Measurements from ENCODE around the gene SLAMF8. TPM values are rescaled to one million over a fixed set of nuclear protein-coding genes. Genes with fewer than 3 reads are reported as not detected.

The SLAMF8 gene
- total and polyA plus RNA-seq, 4 donors: 0.28 to 1.6 (median 1.1) TPM

DNA sequence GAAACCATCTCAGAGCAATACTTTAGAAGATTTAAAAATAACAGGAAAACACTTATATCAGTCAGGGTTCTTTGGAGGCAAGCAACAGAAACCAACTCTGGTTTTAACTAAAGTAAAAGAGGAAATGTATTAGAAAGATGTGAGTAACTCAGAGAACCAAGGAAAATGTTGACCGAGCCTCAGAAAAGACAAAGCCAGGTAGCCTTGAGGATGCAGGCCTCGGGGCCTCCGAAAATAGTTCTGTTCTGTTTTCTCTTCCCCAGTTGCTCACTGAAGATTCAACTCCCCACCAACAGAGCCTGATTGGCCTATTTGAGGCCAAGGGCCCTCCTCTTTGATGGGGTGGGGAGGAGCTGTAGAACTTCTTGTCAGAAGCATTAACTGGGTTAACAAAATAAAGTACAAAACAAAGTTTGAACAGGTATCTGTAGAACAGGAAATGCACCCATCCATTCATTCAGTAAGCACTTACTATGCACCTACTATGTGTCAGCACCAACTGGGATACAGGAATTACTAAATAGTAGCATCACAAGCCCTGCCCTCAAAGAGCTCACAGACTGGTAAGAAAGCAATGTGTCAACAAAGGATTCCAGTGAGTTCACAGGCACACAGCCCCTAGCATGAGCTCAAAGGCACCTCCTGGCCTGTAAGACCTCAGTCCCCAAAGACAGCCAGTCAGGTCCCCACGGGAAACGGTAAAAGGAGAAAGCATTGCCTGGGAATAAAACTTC, 12.6 kb downstream of the SLAMF8 start:
- no peaks in the 10 kb centered on the region for H3K27me3 ChIP-seq (ENCODE audit: control insufficient read depth in 4 of 4, insufficient read depth in 4 of 4, low read length in 3 of 4)
- no peak overlapping the region for H3K27ac ChIP-seq (ENCODE audit: low read depth in 1 of 2, low read length in 2 of 2)
- H3K9me3 ChIP-seq (ENCODE audit: control insufficient read depth in 4 of 4, low read length in 3 of 4): no peaks in the 10 kb centered on the region
- WGBS: 89% methylated on average over 5 of the region's 5 CpGs
- TF ChIP-seq RXRA (IDR thresholded peaks at IDR 0.05) (no peak), HNF4G (IDR thresholded peaks at IDR 0.05) (no peak), GABPA (IDR thresholded peaks at IDR 0.05 in 1 of 2, conservative IDR thresholded peaks at IDR 0.05 in 1 of 2) (no peak), YY1 (IDR thresholded peaks at IDR 0.05) (no peak), HNF4A (conservative IDR thresholded peaks at IDR 0.05) (no peak), REST (IDR thresholded peaks at IDR 0.05) (no peak), SP1 (IDR thresholded peaks at IDR 0.05) (no peak), ATF3 (IDR thresholded peaks at IDR 0.05) (no peak), TAF1 (conservative IDR thresholded peaks at IDR 0.05) (no peak)
- no peak overlapping the region for H3K4me3 ChIP-seq (ENCODE audit: low read depth in 1 of 3, low read length in 3 of 3)
- H3K4me1 ChIP-seq (ENCODE audit: control insufficient read depth in 4 of 4, insufficient read depth in 4 of 4, low read length in 3 of 4): no peaks in the 10 kb centered on the region
- DNase-seq (ENCODE audit: low spot score): no peak
- H3K9ac ChIP-seq (ENCODE audit: low read depth in 1 of 2, low read length in 2 of 2): no peak overlapping the region
- H3K36me3 ChIP-seq (ENCODE audit: control insufficient read depth in 4 of 4, insufficient read depth in 3 of 4, low read depth in 1 of 4, low read length in 3 of 4): no peaks in the 10 kb centered on the region

DNA sequence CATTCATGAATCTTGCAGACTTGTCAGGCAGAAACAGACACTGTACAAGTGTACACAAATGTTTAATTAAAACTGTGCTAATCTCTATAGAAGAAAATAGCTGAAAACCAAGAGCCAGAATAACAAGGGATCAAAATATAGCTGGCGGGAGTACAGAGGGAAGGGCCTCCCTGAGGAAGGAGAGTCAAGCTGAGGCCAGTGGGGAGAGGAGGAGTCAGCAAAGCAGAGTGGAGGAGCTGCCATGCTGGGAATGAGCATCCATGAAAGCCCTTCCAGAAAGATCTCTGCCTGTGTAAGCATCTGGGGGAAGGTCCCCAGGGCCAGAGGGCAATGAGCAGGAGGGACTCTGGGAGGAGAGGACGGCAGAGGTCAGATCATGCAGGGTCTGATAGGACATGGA, 15.1 kb downstream of the SLAMF8 start:
- Histone ChIP-seq H3K4me1 (ENCODE audit: control insufficient read depth in 4 of 4, insufficient read depth in 4 of 4, low read length in 3 of 4) (no peaks in the 10 kb centered on the region), H3K27me3 (ENCODE audit: control insufficient read depth in 4 of 4, insufficient read depth in 4 of 4, low read length in 3 of 4) (no peaks in the 10 kb centered on the region), H3K36me3 (ENCODE audit: control insufficient read depth in 4 of 4, insufficient read depth in 3 of 4, low read depth in 1 of 4, low read length in 3 of 4) (no peaks in the 10 kb centered on the region), H3K27ac (ENCODE audit: low read depth in 1 of 2, low read length in 2 of 2) (no peak overlapping the region), H3K9ac (ENCODE audit: low read depth in 1 of 2, low read length in 2 of 2) (no peak overlapping the region), H3K4me3 (ENCODE audit: low read depth in 1 of 3, low read length in 3 of 3) (no peak overlapping the region), H3K9me3 (ENCODE audit: control insufficient read depth in 4 of 4, low read length in 3 of 4) (no peaks in the 10 kb centered on the region)
- no peak for TF ChIP-seq HNF4G (IDR thresholded peaks at IDR 0.05)
- TF ChIP-seq JUND (IDR thresholded peaks at IDR 0.05): no peak
- TF ChIP-seq SP1 (IDR thresholded peaks at IDR 0.05): no peak
- TF ChIP-seq NR2F2 (IDR thresholded peaks at IDR 0.05): no peak
- TF ChIP-seq ATF3 (IDR thresholded peaks at IDR 0.05): no peak
- TF ChIP-seq, protein P1, sequence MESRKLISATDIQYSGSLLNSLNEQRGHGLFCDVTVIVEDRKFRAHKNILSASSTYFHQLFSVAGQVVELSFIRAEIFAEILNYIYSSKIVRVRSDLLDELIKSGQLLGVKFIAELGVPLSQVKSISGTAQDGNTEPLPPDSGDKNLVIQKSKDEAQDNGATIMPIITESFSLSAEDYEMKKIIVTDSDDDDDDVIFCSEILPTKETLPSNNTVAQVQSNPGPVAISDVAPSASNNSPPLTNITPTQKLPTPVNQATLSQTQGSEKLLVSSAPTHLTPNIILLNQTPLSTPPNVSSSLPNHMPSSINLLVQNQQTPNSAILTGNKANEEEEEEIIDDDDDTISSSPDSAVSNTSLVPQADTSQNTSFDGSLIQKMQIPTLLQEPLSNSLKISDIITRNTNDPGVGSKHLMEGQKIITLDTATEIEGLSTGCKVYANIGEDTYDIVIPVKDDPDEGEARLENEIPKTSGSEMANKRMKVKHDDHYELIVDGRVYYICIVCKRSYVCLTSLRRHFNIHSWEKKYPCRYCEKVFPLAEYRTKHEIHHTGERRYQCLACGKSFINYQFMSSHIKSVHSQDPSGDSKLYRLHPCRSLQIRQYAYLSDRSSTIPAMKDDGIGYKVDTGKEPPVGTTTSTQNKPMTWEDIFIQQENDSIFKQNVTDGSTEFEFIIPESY (IDR thresholded peaks at IDR 0.05): no peak
- no peak for TF ChIP-seq MAX (IDR thresholded peaks at IDR 0.05)
- TF ChIP-seq RAD21 (IDR thresholded peaks at IDR 0.05): no peak
- no peak for TF ChIP-seq GABPA (IDR thresholded peaks at IDR 0.05 in 1 of 2, conservative IDR thresholded peaks at IDR 0.05 in 1 of 2)
- TF ChIP-seq, protein P2, sequence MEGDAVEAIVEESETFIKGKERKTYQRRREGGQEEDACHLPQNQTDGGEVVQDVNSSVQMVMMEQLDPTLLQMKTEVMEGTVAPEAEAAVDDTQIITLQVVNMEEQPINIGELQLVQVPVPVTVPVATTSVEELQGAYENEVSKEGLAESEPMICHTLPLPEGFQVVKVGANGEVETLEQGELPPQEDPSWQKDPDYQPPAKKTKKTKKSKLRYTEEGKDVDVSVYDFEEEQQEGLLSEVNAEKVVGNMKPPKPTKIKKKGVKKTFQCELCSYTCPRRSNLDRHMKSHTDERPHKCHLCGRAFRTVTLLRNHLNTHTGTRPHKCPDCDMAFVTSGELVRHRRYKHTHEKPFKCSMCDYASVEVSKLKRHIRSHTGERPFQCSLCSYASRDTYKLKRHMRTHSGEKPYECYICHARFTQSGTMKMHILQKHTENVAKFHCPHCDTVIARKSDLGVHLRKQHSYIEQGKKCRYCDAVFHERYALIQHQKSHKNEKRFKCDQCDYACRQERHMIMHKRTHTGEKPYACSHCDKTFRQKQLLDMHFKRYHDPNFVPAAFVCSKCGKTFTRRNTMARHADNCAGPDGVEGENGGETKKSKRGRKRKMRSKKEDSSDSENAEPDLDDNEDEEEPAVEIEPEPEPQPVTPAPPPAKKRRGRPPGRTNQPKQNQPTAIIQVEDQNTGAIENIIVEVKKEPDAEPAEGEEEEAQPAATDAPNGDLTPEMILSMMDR (IDR thresholded peaks at IDR 0.05; ENCODE audit: low read depth, low read length, missing input control): no peak
- TF ChIP-seq REST (IDR thresholded peaks at IDR 0.05): no peak
- TF ChIP-seq FOXA1 (IDR thresholded peaks at IDR 0.05): no peak
- no peak for DNase-seq (ENCODE audit: low spot score)
- 82% methylated on average over 2 of the region's 2 CpGs for WGBS
